ENCODE data around the gene PRRT1.
A peak's percentile ranks its signal among the peaks of the same experiment; 100 is the strongest.
"Not testable (repeated sequence)": the region's sequence is repeated elsewhere in the genome, so short reads cannot be mapped to it uniquely, and the experiment has no call there.

The PRRT1 gene

GRCh38 chr6:32187725-32188380, 36.1 kb upstream of the PRRT1 start:
- not testable (repeated sequence) for DNase-seq

GRCh38 chr6:32187009-32187709, 35.4 kb upstream of the PRRT1 start:
- no peak for DNase-seq

GRCh38 chr6:32186151-32186840, 34.6 kb upstream of the PRRT1 start:
- not testable (repeated sequence) for DNase-seq

- DNase-seq, result peak; percentile 41 to 49
Measured at GRCh38 chr6:32185681-32186131, 34.0 kb upstream of the PRRT1 start.

DNA sequence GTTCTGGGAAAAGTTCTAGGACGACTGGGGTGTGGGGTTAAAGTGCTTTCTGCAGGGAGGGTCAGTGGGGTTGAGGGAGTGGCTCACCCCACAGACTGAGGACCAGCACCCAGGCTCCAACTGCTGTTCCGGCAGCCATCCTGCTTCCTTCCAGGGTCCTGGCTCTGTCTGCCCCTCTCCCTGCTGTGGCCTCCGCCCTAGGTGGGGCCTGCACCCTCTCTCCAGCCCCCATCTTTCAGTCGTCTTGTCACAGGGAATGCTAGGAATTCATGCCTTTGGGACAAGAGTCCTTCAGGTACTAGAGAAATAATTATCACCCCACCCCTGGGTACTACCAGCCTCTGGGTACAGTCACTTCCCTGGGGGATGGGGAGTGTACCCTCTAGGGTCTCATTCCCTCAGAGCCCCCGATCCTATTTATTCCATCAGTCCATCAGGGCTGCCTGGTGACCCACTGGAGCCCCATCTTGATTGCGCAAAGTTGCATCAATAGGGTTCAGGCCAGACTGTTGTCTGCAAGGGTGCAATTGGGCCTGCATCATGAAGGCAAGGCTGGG, 32.4 kb upstream of the PRRT1 start, which contains the start of gene AGER:
Gene AGER (minus strand): TSS at position 170 of the 557 bp plus-strand sequence. CDS start 31 bp downstream, at position 139.
- DNase-seq, result no peak

DNA sequence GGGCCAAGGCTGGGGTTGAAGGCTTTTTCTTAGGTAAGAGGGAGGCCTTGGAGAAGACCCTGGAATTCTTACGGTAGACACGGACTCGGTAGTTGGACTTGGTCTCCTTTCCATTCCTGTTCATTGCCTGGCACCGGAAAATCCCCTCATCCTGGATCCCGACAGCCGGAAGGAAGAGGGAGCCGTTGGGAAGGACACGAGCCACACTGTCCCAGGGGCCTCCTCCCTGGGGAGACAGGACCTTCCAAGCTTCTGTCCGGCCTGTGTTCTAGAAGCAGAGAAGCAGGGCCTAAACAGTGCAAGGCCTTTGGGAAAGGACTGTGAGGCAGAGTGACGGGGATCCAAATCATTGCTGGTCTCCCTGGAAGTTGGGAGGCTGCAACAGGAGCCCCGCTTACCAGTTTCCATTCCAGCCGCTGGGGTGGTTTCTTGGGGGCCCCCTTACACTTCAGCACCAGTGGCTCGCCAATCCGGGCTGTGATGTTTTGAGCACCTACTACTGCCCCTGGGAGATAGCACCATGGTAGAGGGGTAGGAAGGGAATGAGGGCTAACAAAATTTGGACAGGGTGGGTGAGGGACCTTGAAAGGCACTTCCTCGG, 31.8 kb upstream of the PRRT1 start:
- DNase-seq, result no peak

- no peak for DNase-seq
Measured at GRCh38 chr6:32183030-32183429, 31.3 kb upstream of the PRRT1 start.

GRCh38 chr6:32182555-32182981, 30.8 kb upstream of the PRRT1 start:
- DNase-seq, result no peak

GRCh38 chr6:32181915-32182529, 30.3 kb upstream of the PRRT1 start:
- no peak for DNase-seq

- DNase-seq, result no peak
Measured at GRCh38 chr6:32181148-32181702, 29.5 kb upstream of the PRRT1 start.

GRCh38 chr6:32179766-32180405, 28.1 kb upstream of the PRRT1 start:
- no peak for DNase-seq

DNA sequence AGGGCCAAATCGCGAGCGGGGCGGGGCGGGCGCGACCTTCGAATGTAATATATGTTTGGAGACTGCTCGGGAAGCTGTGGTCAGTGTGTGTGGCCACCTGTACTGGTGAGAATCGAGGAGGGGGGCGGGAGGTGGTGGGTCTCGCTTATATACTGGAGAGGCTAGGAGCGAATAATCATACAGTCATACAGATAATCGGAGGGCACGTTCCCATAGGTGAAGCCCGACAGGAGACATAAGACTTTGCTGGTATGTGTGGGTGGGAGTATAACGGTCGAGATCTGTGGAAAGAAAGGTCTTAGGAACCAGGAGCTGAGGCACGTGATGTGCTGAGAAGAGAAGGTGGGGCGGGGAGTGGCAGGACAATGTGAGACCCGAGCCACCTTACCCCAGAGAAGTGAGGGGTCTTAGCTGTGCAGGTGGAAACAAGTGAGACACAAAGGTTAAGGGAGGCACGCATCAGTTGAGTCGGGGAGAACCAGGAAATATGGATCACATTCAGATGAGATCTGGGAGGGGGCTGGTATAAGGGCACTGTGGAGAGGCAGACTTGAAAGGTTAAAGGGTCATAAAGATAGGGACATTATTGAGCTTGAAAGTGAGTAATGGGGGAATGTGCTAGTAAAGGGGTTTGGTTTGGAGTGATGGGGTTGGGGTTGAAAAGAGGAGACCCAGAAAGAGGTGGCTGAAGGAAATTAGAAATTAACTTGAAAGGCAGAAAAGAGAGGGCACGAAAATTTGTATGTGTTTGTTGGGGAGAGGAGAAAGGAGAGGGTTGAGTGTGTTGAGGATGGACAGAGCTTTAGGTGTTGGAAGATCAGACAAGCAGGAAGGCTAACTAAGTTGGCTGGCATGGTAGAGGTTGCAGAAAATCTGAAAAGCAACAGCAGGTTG, 27.1 kb upstream of the PRRT1 start:
- DNase-seq, result no peak

- peak; percentile 92 for DNase-seq
Measured at GRCh38 chr6:32177788-32178546, 26.2 kb upstream of the PRRT1 start, which contains the start of gene RNF5. Gene RNF5, plus strand, starts transcription at chr6:32178405. Its CDS starts 107 bp downstream, at chr6:32178512.

- no peak for DNase-seq
Measured at GRCh38 chr6:32177183-32177787, 25.5 kb upstream of the PRRT1 start.

- DNase-seq, result no peak
Measured at GRCh38 chr6:32176476-32177182, 24.9 kb upstream of the PRRT1 start.

- DNase-seq, result peak; percentile 96
Measured at GRCh38 chr6:32175711-32176475, 24.2 kb upstream of the PRRT1 start, which contains the start of gene AGPAT1. Gene AGPAT1, minus strand, starts transcription at chr6:32176084. Its CDS starts 4,588 bp downstream, at chr6:32171496.

GRCh38 chr6:32175322-32175710, 23.6 kb upstream of the PRRT1 start:
- DNase-seq, result no peak

DNA sequence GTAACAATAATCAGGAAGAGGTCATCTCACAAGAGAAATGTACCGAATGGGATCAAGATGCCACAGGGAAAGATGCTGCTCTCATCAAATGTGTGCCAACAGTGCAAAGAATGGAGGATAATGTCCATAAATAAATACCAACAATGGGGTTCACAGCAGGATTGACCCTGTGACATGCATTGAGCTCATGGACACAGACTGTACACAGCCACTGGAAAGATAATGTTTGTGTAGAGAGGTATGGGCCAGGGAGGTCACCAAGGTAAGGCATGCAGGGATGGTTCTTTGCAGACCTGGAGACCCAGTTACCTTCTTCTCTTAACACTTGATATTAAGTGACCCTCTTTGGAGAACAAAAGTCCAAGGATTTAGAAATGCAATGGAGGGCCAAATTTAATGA, 22.7 kb upstream of the PRRT1 start:
- no peak for DNase-seq
